Measurements from ENCODE around the gene KRT34. TPM values are rescaled to one million over a fixed set of nuclear protein-coding genes. Genes with fewer than 3 reads are reported as not detected.
"Not testable (repeated sequence)": the region's sequence is repeated elsewhere in the genome, so short reads cannot be mapped to it uniquely, and the experiment has no call there.

Gene KRT34
- polyA plus RNA-seq = under 1 TPM in 1 of 3 donors, not detected in 2; 0.07 TPM

- 80 to 93% (median 92%) methylated on average over 13 of the region's 13 CpGs for WGBS, 3 donors
- not testable (repeated sequence) for H3K27ac ChIP-seq (ENCODE audit: low read depth, low read length)
Observed at GRCh38 chr17:41381943-41382342, at the start of gene KRT34. TSS of gene KRT34 (minus strand) at chr17:41382306. CDS start at chr17:41382246, 60 bp downstream.

DNA sequence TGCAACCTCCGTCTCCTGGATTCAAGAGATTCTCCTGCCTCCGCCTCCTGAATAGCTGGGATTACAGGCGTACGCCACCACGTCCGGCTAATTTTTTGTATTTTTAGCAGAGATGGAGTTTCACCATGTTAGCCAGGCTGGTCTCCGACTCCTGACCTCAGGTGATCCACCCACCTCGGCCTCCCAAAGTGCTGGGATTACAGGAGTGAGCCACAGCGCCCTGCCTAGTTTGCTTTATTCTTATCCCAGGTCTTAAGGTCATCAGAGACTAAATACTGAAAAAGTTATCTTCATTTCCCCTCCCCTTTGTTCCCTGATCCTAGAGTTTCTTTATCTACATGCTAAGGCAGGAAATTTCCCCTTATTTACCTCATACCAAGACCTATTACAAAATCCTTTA, 48.3 kb upstream of the KRT34 start:
- not testable (repeated sequence) for H3K27ac ChIP-seq (ENCODE audit: low read depth, low read length)
- WGBS, 3 donors = 70 to 91% (median 85%) methylated on average over 9 of the region's 9 CpGs

DNA sequence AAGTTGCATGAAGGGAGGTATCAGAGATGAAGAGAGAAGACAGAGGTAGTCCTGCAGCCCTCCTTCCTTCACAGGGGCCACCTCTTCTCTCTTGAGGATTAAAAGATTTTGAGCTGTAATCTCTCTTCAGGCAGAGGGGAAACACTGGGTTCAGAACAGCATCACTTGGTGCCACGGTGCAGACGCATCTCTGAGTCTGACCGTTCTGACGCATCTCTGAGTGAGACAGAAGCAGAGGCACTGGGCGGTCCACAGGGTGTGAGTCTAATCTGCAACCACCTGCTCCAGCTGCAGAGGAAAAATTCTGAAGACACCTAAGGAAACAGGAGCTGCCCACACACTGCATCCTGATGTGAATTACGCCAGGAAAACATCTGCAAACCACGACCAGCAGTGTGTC, 47.6 kb upstream of the KRT34 start:
- 69 to 76% (median 75%) methylated on average over 7 of the region's 7 CpGs for WGBS, 3 donors
- no peak overlapping the region for H3K27ac ChIP-seq (ENCODE audit: low read depth, low read length)

DNA sequence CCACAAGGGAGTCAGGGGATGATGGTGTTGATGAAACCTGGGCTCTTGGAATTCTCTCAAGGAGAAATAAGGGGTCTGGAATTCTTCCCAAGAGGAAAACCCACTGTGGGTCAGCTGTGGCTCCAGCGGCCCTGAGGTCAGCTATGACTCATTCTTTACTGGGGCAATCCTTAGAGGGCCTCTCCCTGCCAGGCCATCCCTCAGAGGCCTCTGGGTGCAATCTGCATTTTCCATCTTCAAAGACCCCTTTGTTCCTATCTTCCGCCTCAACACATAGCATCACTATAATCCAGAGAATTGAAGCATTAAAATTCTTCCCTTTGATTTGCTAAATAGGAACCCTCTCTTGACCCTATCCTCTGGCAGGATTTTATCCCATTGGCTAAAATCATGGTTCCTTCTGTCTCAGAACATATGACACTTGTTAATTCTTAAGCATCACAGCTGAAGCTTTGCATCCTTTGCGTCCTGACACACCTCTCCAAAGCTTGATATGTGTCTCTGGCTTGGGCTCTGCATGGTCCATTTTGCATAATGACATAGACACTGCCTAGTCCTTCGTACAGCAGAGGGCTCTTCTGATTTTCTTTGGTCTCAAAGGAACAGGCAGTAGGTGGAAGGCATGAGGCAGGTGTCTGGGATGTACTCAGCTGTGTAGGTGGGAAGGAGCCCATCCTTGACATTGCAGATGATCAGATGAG, 46.6 kb upstream of the KRT34 start:
- WGBS, 3 donors = 62 to 73% (median 73%) methylated on average over 4 of the region's 4 CpGs

DNA sequence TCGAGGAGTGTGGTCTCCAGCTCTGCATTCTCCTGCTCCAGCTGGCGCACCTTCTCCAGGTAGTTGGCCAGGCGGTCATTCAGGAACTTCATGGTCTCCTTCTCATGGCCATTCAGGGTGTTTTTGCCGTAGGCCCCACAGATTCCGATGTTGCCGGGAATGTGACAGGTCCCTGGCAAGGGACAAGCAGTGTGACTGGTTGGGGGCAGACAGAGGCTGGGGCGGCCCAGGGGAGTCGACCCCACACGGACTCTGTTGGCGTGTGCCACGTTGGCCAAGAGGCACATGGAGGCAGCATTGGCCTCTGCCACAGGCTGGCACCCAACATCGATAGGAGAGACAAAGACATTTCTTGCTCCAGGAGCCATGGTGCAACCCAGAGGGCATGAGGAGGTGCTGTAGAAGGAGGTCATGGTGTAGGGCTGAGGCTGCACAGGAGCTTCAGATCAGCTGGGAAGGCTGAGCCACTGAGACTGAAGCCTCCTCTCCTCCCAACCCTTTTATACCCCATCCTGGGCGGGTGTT, 42.1 kb upstream of the KRT34 start, which contains the start of gene KRT37:
TSS of gene KRT37 (minus strand) at position 475 of the 525 bp plus-strand sequence. CDS start at position 413, 62 bp downstream.
- no peak within 1 kb of the TSS for H3K27ac ChIP-seq (ENCODE audit: low read depth, low read length)
- 85 to 96% (median 92%) methylated on average over 12 to 13 of the region's 13 CpGs for WGBS, 3 donors

More for the DNA sequence above, 46.6 kb upstream of the KRT34 start:
- H3K27ac ChIP-seq (ENCODE audit: low read depth, low read length) = no peak overlapping the region

- WGBS, 3 donors = 78 to 93% (median 90%) methylated on average over 10 to 11 of the region's 11 CpGs
- H3K27ac ChIP-seq (ENCODE audit: low read depth, low read length) = not testable (repeated sequence)
Observed at GRCh38 chr17:41422586-41422985, 40.5 kb upstream of the KRT34 start.

- WGBS, 3 donors = 49 to 75% (median 53%) methylated on average over 4 of the region's 4 CpGs
- no peak overlapping the region for H3K27ac ChIP-seq (ENCODE audit: low read depth, low read length)
Observed at GRCh38 chr17:41421617-41422016, 39.5 kb upstream of the KRT34 start.

GRCh38 chr17:41421116-41421515, 39.0 kb upstream of the KRT34 start:
- H3K27ac ChIP-seq (ENCODE audit: low read depth, low read length) = no peak overlapping the region
- WGBS, 3 donors = 59 to 79% (median 70%) methylated on average over 9 of the region's 9 CpGs

DNA sequence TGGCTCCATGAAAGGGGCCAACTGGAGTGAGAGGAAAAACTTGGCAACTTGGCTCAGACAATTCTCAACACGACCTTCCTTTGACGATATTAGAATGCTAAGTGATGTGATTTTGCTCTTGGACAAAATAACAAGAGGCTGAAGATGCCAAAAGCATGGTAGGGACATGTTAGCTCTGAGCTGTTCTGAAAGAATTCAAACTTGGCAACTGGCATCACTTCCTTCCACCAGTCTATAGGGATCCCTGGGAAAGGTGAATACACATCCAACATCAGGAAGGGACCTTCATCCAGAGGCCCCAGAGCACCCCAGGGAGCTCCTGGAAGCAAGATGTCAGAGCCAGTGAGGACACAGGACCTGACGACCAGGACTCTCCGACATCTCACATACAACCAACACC, 38.0 kb upstream of the KRT34 start:
- WGBS, 3 donors = 64 to 76% (median 71%) methylated on average over 4 of the region's 4 CpGs
- no peak overlapping the region for H3K27ac ChIP-seq (ENCODE audit: low read depth, low read length)

GRCh38 chr17:41419716-41420115, 37.6 kb upstream of the KRT34 start:
- 94 to 96% (median 96%) methylated on average over 4 of the region's 4 CpGs for WGBS, 3 donors
- H3K27ac ChIP-seq (ENCODE audit: low read depth, low read length) = no peak overlapping the region

- no peak overlapping the region for H3K27ac ChIP-seq (ENCODE audit: low read depth, low read length)
- 83 to 90% (median 89%) methylated on average over 7 of the region's 7 CpGs for WGBS, 3 donors
Observed at GRCh38 chr17:41418116-41418860, 36.2 kb upstream of the KRT34 start.

DNA sequence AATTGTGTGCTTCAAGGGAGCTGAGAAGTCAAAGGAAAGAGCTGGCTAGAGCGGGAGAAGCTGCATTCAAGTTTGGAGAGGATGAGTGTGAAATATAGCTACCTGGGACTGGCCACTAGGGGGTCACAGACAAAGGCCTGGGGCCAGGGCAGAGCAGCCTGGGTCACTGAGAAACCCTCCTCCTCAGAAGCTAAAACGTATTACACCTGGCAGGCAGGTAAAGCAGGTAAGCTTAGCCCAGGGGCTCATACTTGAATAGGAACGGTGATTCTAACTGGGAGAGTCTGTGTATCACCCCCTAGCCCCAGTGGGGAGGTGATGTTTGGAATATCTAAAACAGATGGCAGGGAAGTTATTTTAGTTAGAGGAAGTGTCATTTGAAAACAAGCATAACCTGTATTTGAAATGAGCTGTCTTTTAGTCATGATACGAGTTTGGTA, 35.5 kb upstream of the KRT34 start:
- WGBS, 3 donors = 48 to 54% (median 53%) methylated on average over 4 of the region's 4 CpGs
- H3K27ac ChIP-seq (ENCODE audit: low read depth, low read length) = no peak overlapping the region

DNA sequence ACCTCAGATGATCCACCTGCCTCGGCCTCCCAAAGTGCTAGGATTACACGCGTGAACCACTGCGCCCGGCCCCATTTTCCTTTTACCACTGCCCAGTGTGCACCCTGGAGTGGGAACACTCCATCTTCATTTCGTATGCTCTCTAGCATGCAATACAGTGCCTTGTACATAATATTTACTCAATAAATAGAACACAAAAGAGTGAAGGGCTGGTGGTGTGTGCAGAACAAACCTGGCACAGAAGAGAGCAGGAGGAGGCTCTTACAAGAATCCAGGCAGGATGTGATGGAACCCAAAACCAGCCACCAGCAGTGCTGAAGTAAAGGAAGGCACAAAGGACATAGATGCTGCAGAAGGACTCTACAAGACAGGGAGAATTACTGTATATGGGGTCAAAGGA, 35.0 kb upstream of the KRT34 start:
- H3K27ac ChIP-seq (ENCODE audit: low read depth, low read length) = no peak overlapping the region

DNA sequence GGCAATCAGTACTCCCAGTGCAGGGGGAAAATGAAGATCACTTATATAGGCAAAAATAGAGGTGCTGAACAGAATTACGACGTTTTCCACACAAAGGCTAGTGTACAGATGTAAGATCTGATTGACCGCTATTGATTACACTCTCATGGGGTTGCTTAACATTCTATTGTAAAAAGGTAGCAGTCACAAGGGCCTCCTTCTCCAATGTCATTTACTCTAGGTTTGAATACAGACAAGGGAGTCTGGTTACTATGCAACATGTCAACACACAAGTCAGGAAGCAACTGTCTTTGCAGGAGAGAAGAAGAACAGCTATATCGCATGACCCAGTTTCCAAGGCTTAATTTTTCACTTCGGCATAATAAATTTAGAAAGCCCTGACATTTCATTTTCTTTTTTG, 34.4 kb upstream of the KRT34 start:
- 65 to 89% (median 86%) methylated on average over 5 of the region's 5 CpGs for WGBS, 3 donors
- no peak overlapping the region for H3K27ac ChIP-seq (ENCODE audit: low read depth, low read length)

More for the DNA sequence above, 35.0 kb upstream of the KRT34 start:
- WGBS, 3 donors = 90 to 96% (median 93%) methylated on average over 6 of the region's 6 CpGs

DNA sequence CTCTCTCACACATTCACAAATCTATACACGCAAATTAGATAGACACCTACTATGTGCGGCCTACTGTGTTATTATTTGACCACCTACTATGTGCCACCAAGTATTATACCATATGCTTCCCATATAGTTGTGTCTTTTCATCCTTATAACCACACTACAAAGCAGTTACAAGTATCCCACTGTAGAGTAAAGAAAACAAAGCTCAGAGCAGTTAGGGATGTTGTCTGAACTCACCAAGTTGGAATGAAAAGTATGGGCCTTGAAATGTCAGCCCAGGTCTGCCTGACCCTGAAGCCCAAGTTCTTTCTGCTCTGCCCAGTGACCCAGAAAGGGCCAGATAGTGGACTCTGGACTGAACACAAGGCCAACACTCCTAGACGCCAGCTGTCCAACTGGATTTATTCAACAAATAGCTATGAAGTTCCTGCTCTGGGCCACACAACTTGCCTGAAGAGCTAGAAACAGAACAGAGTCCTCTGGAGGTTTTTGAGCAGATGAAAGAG, 33.8 kb upstream of the KRT34 start:
- WGBS, 3 donors = 54 to 71% (median 68%) methylated on average over 3 of the region's 3 CpGs
- H3K27ac ChIP-seq (ENCODE audit: low read depth, low read length) = no peak overlapping the region

DNA sequence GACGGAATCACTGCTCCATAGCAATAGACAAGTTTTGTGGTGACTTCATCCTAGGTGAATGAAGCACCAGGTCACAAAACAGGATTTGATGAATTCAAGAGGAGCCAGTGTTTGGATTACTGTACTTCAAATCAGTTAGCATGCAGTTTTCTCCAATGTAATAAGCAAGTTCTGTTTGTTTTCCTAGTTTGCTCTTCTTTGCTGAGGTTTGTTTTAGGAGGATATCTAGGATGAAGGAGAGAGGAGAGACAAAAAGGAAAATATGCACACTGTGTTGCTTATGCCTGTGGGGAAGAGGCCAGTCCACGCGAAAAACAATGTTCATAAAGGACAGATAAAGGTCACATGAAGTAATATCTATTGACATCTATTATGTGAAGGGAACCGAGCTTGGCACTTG, 33.3 kb upstream of the KRT34 start:
- H3K27ac ChIP-seq (ENCODE audit: low read depth, low read length) = no peak overlapping the region
- WGBS, 3 donors = 69 to 78% (median 76%) methylated on average over 4 of the region's 4 CpGs

DNA sequence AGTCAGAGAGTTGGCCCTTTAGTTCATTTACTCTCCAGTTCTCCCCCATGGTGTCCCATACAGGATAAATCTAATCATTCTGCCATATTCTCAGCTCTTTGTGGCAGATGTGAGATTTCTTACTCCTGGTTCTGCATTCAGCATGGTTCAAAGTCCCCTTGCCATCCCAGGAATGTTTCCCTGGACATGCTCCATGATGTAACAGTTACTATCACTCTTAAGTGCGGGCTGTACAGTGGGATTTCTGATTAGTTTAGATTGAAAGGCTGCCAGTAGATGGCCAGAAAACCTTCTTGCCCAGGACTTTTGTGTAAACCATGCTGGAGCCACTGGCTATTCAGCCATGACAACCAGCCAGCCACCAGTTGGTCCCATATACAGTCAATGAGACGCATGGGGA, 31.9 kb upstream of the KRT34 start:
- no peak overlapping the region for H3K27ac ChIP-seq (ENCODE audit: low read depth, low read length)
- WGBS, 3 donors = 89 to 95% (median 93%) methylated on average over 2 of the region's 2 CpGs

- 55 to 64% (median 63%) methylated on average over 5 of the region's 5 CpGs for WGBS, 3 donors
- no peak overlapping the region for H3K27ac ChIP-seq (ENCODE audit: low read depth, low read length)
Observed at GRCh38 chr17:41413353-41413957, 31.3 kb upstream of the KRT34 start.
